Right lobe of liver (tissue), 4 donors: ENCODE data around the gene SBF1.

Experiments used
- CTCF ChIP-seq, 4 donors: fragments of 200-600 bp in 3 of 4; fragments of 450-650 bp in 1 of 4; IDR thresholded peaks; one replicate each; pipeline versions ENCODE4 v1.5.1 to v1.8.0; 2016 to 2022; ENCODE audit warnings: antibody characterized with exemption in 4 of 4, mild to moderate bottlenecking in 2 of 4
- POLR2A ChIP-seq: fragments of 450-650 bp; IDR thresholded peaks from one replicate; pipeline ENCODE4 v1.6.1; 2017; ENCODE audit warnings: antibody characterized with exemption, mild to moderate bottlenecking
- donor health status: DM: no; HTN: no; CAD: no.
- donor health status: DM: no; HTN: no; CAD: no.
- donor health status: DM: no; HTN: yes; CAD: no.

GRCh38 chr22:50469377-50470305 lies 5.2 kb downstream of the SBF1 start:
- no peak for TF ChIP-seq CTCF (IDR thresholded peaks at IDR 0.05)
- TF ChIP-seq POLR2A = no peak
